Stomach smooth muscle (tissue), 2 donors: ENCODE results near the gene SPINT4.
"Not testable (repeated sequence)": the region's sequence is repeated elsewhere in the genome, so short reads cannot be mapped to it uniquely, and the experiment has no call there.

Source experiments
- H3K27ac ChIP-seq: one replicate; pipeline ENCODE4 v1.7.0; 2013; ENCODE audit warnings: mild to moderate bottlenecking, low read length, inconsistent platforms
- H3K27me3 ChIP-seq, 2 donors: one replicate each; pipeline ENCODE4 v1.7.0; 2013; ENCODE audit warnings: low read length in 2 of 2; ENCODE audit not compliant: insufficient read depth in 2 of 2, control insufficient read depth in 1 of 2
- H3K36me3 ChIP-seq, 2 donors: one replicate each; pipeline ENCODE4 v1.7.0; 2013; ENCODE audit warnings: low read length in 2 of 2; ENCODE audit not compliant: control insufficient read depth in 2 of 2, insufficient read depth in 2 of 2
- H3K4me1 ChIP-seq: one replicate; pipeline ENCODE4 v1.7.0; 2013; ENCODE audit warnings: low read length; ENCODE audit not compliant: control insufficient read depth, insufficient read depth
- H3K4me3 ChIP-seq, 2 donors: one replicate each; pipeline ENCODE4 v1.7.0; 2013; ENCODE audit warnings: low read length in 2 of 2
- H3K9ac ChIP-seq, 2 donors: one replicate each; pipeline ENCODE4 v1.7.0; 2013; ENCODE audit warnings: low read length in 2 of 2, mild to moderate bottlenecking in 1 of 2
- H3K9me3 ChIP-seq, 2 donors: one replicate each; pipeline ENCODE4 v1.7.0; 2013; ENCODE audit warnings: low read length in 2 of 2; ENCODE audit not compliant: control insufficient read depth in 2 of 2
- donor health status: healthy.
- donor health status: Pancreatic carcinoma.

Gene SPINT4

GRCh38 chr20:45722047-45722446, at the start of gene SPINT4:
Gene SPINT4 (plus strand): TSS chr20:45722347. CDS start chr20:45722368, 21 bp downstream.
- Histone ChIP-seq H3K27ac (no peak within 1 kb of the TSS), H3K4me3 (no peak within 1 kb of the TSS), H3K36me3 (no peaks in the 10 kb centered on the region), H3K4me1 (no peaks in the 10 kb centered on the region), H3K9me3 (no peaks in the 10 kb centered on the region), H3K27me3 (no peaks in the 10 kb centered on the region), H3K9ac (no peak within 1 kb of the TSS)

GRCh38 chr20:45672765-45673164, 49.4 kb upstream of the SPINT4 start:
- H3K9me3 ChIP-seq, result no peaks in the 10 kb centered on the region
- H3K4me3 ChIP-seq, result no peak overlapping the region
- H3K27me3 ChIP-seq, result no peaks in the 10 kb centered on the region
- H3K36me3 ChIP-seq, result no peaks in the 10 kb centered on the region
- no peaks in the 10 kb centered on the region for H3K4me1 ChIP-seq
- no peak overlapping the region for H3K27ac ChIP-seq
- H3K9ac ChIP-seq, result no peak overlapping the region

GRCh38 chr20:45679650-45680049, 42.5 kb upstream of the SPINT4 start:
- H3K4me1 ChIP-seq, result no peaks in the 10 kb centered on the region
- H3K36me3 ChIP-seq, result no peaks in the 10 kb centered on the region
- H3K9me3 ChIP-seq, result peaks cover 8 to 25% of the 10 kb centered on the region in 2 donors
- no peak overlapping the region for H3K9ac ChIP-seq
- no peak overlapping the region for H3K4me3 ChIP-seq
- no peaks in the 10 kb centered on the region for H3K27me3 ChIP-seq
- no peak overlapping the region for H3K27ac ChIP-seq

- H3K27ac ChIP-seq, result no peak overlapping the region
- peaks cover 0 to 2% of the 10 kb centered on the region in 2 donors for H3K27me3 ChIP-seq
- peaks cover 0 to 7% of the 10 kb centered on the region in 2 donors for H3K9me3 ChIP-seq
- H3K36me3 ChIP-seq, result no peaks in the 10 kb centered on the region
- H3K4me3 ChIP-seq, result no peak overlapping the region
- H3K9ac ChIP-seq, result no peak overlapping the region
- no peaks in the 10 kb centered on the region for H3K4me1 ChIP-seq
These were observed 36.3 kb upstream of the SPINT4 start for GRCh38 chr20:45685896-45686295.

GRCh38 chr20:45693346-45693745, 28.8 kb upstream of the SPINT4 start:
- H3K9ac ChIP-seq, H3K36me3 ChIP-seq, H3K4me1 ChIP-seq, H3K27ac ChIP-seq, H3K27me3 ChIP-seq, H3K4me3 ChIP-seq, H3K9me3 ChIP-seq: not testable (repeated sequence)

GRCh38 chr20:45695496-45695895, 26.7 kb upstream of the SPINT4 start:
- H3K9me3 ChIP-seq, result peaks cover 0 to 5% of the 10 kb centered on the region in 2 donors

GRCh38 chr20:45701104-45701503, 21.0 kb upstream of the SPINT4 start:
- Histone ChIP-seq H3K27ac (no peak overlapping the region), H3K4me3 (no peak overlapping the region), H3K9me3 (no peaks in the 10 kb centered on the region), H3K4me1 (no peaks in the 10 kb centered on the region), H3K27me3 (no peaks in the 10 kb centered on the region), H3K36me3 (no peaks in the 10 kb centered on the region), H3K9ac (no peak overlapping the region)

More at GRCh38 chr20:45695496-45695895, 26.7 kb upstream of the SPINT4 start:
- H3K27ac ChIP-seq, result no peak overlapping the region
- H3K4me3 ChIP-seq, result no peak overlapping the region
- no peaks in the 10 kb centered on the region for H3K27me3 ChIP-seq
- H3K36me3 ChIP-seq, result no peaks in the 10 kb centered on the region
- H3K4me1 ChIP-seq, result no peaks in the 10 kb centered on the region
- H3K9ac ChIP-seq, result no peak overlapping the region

GRCh38 chr20:45701873-45702272, 20.3 kb upstream of the SPINT4 start, which contains the start of gene WFDC13:
Gene WFDC13 (plus strand): TSS chr20:45702038. CDS start chr20:45702124, 86 bp downstream.
- no peaks in the 10 kb centered on the region for H3K36me3 ChIP-seq
- H3K9ac ChIP-seq, result no peak within 1 kb of the TSS
- H3K4me1 ChIP-seq, result no peaks in the 10 kb centered on the region
- H3K4me3 ChIP-seq, result no peak within 1 kb of the TSS
- H3K9me3 ChIP-seq, result no peaks in the 10 kb centered on the region
- no peaks in the 10 kb centered on the region for H3K27me3 ChIP-seq
- no peak within 1 kb of the TSS for H3K27ac ChIP-seq

GRCh38 chr20:45704969-45705637, 17.0 kb upstream of the SPINT4 start, which contains the start of gene WFDC10B:
Gene WFDC10B (minus strand): TSS chr20:45705019. CDS start chr20:45685992, 19,027 bp downstream.
- Histone ChIP-seq H3K36me3 (no peaks in the 10 kb centered on the region), H3K9ac (no peak within 1 kb of the TSS), H3K27ac (no peak within 1 kb of the TSS), H3K4me1 (no peaks in the 10 kb centered on the region), H3K4me3 (no peak within 1 kb of the TSS), H3K27me3 (no peaks in the 10 kb centered on the region), H3K9me3 (peaks cover 0 to 4% of the 10 kb centered on the region in 2 donors)

GRCh38 chr20:45716141-45716688, 5.9 kb upstream of the SPINT4 start:
- H3K4me3 ChIP-seq, H3K27ac ChIP-seq, H3K27me3 ChIP-seq, H3K36me3 ChIP-seq, H3K9ac ChIP-seq, H3K4me1 ChIP-seq, H3K9me3 ChIP-seq: not testable (repeated sequence)

- no peaks in the 10 kb centered on the region for H3K4me1 ChIP-seq
- H3K4me3 ChIP-seq, result no peak overlapping the region
- H3K9ac ChIP-seq, result no peak overlapping the region
- no peak overlapping the region for H3K27ac ChIP-seq
- H3K36me3 ChIP-seq, result no peaks in the 10 kb centered on the region
- H3K27me3 ChIP-seq, result no peaks in the 10 kb centered on the region
- H3K9me3 ChIP-seq, result no peaks in the 10 kb centered on the region
These were observed 3.0 kb downstream of the SPINT4 start for GRCh38 chr20:45725134-45725533.
